ENCODE data around the gene QRFPR.
"Not testable (repeated sequence)": the region's sequence is repeated elsewhere in the genome, so short reads cannot be mapped to it uniquely, and the experiment has no call there.

The QRFPR gene

GRCh38 chr4:121380776-121381462, at the start of gene QRFPR:
QRFPR (minus strand) TSS chr4:121381018; CDS start chr4:121380647, 371 bp downstream.
- no peak for ATAC-seq

DNA sequence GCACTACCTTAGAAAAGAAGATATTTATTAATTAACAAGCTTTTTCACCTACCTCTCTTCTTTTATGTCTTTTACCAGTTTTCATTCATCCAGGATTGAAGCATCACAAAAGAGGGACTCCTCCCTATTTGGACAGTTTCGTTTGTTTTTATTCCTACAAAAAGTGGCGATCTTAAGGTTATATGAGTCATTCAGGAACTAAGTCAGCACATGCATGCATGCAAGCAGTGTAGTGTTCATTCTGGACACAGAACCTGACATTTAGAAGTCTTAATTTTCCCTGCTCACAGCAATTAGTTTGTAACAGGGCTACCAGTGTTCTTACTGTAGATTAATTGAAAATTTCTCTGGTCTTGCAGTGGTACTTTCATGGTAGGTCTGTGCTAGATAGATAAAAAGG, 47.9 kb upstream of the QRFPR start:
- ATAC-seq, result no peak

GRCh38 chr4:121421594-121421993, 40.8 kb upstream of the QRFPR start:
- ATAC-seq, result no peak

GRCh38 chr4:121411151-121411744, 30.4 kb upstream of the QRFPR start:
- no peak for ATAC-seq

GRCh38 chr4:121408567-121408966, 27.7 kb upstream of the QRFPR start:
- not testable (repeated sequence) for ATAC-seq

GRCh38 chr4:121400632-121401031, 19.8 kb upstream of the QRFPR start:
- ATAC-seq, result no peak

DNA sequence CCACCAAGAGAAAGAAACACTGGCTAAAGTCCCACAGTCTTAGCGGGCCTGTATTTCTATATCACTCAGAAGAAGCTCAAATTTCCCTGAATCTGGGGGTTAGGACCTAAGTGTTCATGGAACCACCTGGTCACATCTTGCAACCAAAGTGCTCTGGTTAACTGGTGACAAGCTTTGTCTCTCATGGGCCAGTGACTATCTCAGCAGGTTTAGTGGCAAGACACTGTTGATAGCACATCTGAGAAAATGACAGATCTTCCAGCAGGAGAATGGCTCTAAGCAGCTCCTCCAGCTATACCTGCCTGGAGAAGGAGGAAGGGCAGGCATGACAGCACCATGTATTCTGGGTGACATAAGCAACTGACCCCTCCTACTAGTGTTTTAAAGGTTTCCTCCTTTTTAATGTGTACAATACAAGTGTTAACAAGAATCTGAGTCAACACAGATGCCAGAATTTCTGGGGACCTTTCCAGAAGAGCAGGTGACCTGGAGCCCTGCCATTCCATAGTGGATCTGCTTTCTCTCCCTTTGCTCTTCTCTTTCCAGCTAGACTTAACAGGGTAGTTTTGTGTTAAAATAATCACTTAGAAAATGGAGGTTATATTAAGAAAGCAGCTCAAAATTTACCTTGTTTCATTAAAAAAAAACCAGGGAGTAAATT, 17.3 kb upstream of the QRFPR start:
- no peak for ATAC-seq

- no peak for ATAC-seq
Measured at GRCh38 chr4:121397434-121397833, 16.6 kb upstream of the QRFPR start.

GRCh38 chr4:121392426-121393086, 11.7 kb upstream of the QRFPR start:
- no peak for ATAC-seq

DNA sequence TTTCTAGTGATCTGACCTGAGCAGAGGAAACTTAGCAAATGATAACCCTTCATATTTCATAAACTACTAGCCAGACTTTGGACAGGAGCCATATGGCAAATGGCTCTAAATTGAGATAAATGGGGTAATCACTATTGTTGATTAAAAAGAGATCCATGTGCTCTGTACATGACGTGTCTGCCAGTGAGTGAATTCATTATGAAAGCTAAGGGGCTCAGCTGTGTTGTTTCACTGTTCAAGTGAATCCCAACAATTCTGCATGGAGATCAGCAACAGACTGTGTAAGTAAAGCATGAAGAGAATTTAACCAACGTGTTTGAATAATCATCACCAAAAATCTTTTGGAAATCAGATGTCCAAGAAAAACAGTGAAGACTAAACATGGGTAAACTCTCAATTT, 9.5 kb upstream of the QRFPR start:
- ATAC-seq, result no peak

DNA sequence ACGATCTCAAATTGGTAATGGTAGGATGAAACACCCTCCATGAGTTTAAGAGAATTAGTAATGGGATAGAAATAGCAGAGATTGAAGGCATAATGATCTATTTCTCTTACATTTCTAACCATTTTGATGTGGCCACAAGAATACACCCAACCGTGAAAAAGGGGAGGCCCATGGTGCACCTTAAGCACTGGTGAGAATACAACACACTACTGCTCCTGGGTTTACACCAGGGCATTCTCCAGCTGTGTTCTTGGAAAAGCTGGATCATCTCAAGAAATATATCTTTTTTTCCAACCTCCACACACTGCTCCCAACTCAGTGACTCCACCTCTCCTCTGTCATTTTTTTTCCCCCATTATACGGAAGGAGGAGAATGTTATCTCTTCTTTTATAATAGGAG, 1.5 kb downstream of the QRFPR start:
- no peak for ATAC-seq

DNA sequence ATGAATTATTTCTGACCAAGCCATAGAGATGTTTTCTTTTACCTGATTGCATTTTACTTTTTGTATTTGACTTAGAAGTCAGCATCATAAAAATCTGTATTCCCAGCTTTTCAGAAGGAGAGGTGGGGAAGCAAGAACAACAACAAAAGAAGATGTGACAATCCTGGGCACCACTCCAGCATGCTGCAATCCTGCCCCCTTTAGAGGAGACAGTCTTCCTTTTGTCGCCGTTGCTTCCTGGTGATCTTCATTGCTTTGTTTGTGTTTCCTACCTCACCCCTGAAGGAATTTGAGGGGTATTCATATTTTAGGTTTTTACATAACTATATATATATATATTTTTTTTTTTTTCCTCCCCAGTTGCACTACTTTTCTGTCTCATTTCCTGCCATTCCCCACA, 3.7 kb downstream of the QRFPR start:
- ATAC-seq, result no peak

DNA sequence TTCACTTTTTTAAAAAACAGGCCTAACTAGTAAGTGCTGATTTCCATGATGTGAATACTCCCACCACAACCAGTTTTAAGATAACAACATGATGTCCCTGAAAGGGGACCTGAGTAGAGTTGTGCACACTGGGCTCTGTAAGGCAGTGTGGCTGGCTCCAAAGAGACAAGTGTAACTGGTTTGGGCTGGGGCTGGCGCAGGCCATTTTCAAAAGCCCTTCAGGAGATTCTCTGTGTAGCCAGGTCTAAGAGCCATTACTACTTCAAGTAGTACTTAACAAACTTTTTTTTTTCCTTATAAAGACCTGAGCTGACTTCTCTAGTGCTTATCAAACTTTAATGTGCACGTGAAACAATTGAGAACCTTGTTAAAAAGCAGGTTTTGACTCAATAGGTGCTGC, 4.3 kb downstream of the QRFPR start:
- ATAC-seq, result no peak

GRCh38 chr4:121376097-121376496, 4.7 kb downstream of the QRFPR start:
- ATAC-seq, result no peak

DNA sequence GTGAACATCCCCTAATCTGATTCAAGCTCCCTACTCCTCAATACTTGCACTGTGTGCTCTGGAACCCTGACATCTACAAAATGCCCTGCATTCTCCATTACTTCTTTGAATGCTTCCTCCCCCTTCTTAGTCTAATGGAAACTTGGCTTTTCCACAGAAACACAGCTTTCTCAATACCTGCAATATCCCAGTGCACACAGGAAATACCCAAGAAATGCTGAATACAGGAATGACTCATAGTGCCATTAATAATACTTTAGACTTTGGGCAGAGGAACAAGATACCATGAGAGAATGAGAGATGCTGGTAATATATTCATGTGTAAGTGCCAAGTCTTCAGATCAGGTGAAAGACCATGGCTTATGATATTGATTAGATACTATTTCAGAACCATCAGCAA, 5.6 kb downstream of the QRFPR start:
- ATAC-seq, result no peak

GRCh38 chr4:121373841-121374240, 7.0 kb downstream of the QRFPR start:
- ATAC-seq, result no peak

DNA sequence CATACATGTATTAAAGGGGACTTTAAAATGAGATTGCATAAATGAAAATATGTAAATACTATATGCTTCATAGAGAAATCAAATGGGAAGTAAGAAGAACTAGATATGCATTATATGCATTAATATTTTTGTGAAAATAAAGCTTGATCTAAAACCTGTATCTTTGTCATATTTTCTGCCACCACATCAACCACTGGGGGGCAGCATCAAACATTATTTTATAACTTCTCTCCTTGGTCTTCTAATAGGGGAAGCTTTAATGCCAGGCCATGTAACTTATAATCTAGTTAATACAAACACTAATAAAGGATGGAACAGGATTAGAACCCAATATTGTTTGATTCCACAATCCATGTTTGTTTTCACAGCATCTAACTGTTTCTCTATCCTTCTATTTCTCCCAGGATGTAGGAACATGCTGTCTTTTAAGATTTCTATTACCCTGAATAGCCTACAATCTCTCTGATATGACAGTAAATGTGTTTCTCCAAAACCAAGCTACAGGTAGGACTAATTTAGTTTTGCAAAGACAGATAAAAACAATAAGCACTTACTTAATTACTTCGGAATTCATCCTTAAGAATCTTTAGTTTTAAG, 10.0 kb downstream of the QRFPR start:
- no peak for ATAC-seq

GRCh38 chr4:121360495-121360894, 20.3 kb downstream of the QRFPR start:
- ATAC-seq, result no peak

DNA sequence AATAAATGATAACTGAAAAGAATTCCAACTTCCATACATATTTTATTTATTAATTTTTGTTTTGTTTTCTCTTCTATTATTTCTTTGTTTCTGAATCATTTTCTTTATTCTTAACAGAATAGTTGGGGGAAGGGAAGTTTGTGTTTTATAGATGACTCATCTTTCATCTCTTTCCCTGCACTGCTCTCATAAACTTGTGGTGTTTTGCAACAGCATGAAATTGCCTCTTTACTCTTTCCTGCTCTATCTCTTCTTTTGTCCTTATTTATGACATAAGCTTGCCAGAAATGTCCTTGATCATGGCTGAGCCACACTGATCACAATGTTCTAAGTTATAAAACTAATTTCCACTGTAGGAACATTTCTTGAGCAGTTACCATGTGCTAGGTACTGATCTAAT, 22.3 kb downstream of the QRFPR start:
- ATAC-seq, result no peak

- no peak for ATAC-seq
Measured at GRCh38 chr4:121353213-121353612, 27.6 kb downstream of the QRFPR start.

DNA sequence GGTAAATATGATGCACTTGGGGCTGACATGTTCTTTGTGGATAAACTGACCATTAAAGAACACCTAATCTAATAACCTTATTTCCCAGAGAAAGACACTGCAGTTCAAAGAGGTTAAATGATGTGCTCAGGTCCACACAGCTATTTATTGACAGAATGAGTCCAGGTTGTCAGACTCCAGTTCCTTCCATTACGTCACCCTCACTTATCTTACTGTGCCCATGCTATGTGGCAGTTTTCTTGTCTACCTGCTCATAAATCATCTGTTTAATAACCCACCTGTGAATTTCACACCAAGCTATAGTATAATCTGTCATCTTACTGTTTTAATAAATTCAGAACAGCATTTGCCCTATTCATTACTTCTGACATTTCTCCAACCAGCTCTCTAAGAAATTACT, 36.7 kb downstream of the QRFPR start:
- ATAC-seq, result no peak

GRCh38 chr4:121340247-121340646, 40.6 kb downstream of the QRFPR start:
- no peak for ATAC-seq

GRCh38 chr4:121339824-121340223, 41.0 kb downstream of the QRFPR start:
- no peak for ATAC-seq

Data from activated CD4-positive, CD25-positive, alpha-beta regulatory T cell treated with anti-CD3 and anti-CD28 coated beads, Interleukin-2, amount 50 U/mL, for 24 hours (primary cell).